A673 (cell line): ENCODE measurements around the gene MT1F. TPM values are rescaled to one million over a fixed set of nuclear protein-coding genes. Genes with fewer than 3 reads are reported as not detected.

Source experiments
- BruUV-seq: library from RNA; stranded (reverse); fragments of 400-500 nt; replicated peaks from 2 replicates; lab custom pipeline; 2021; lab: Mats Ljungman, UMichigan
- CTCF ChIA-PET: fragments of 300-600 bp; sonication (Branson Sonifier 250); formaldehyde crosslinking; loops from one replicate; lab custom pipeline; 2022; ENCODE audit warnings: antibody characterized with exemption; lab: Charles Lee
- POLR2A ChIA-PET: fragments of 300-600 bp; sonication (Branson Sonifier 250); formaldehyde crosslinking; loops from one replicate; lab custom pipeline; 2022; ENCODE audit warnings: antibody characterized with exemption; ENCODE audit not compliant: low non-redundant PET; lab: Charles Lee
- DNase-seq: peaks from one replicate; pipeline ENCODE4 v3.0.0-alpha.2; 2015; ENCODE audit warnings: low spot score
- H3K27ac ChIP-seq: fragments of 200-600 bp; sonication (generic); 2 replicates; pipeline ENCODE4 v1.5.1; 2016; ENCODE audit warnings: mixed run types, low read depth, mild to moderate bottlenecking, mixed read lengths, antibody characterized with exemption, low read length; ENCODE audit not compliant: poor library complexity, severe bottlenecking
- H3K27me3 ChIP-seq: fragments of 200-600 bp; sonication (generic); replicated peaks from 2 replicates; pipeline ENCODE4 v1.6.1; 2017; ENCODE audit warnings: mixed run types, low read depth, mild to moderate bottlenecking, mixed read lengths, antibody characterized with exemption, low read length; ENCODE audit not compliant: insufficient read depth, poor library complexity
- H3K36me3 ChIP-seq: fragments of 200-600 bp; sonication (generic); 2 replicates; pipeline ENCODE4 v1.6.1; 2016; ENCODE audit warnings: mixed run types, mild to moderate bottlenecking, mixed read lengths, antibody characterized with exemption, low read length; ENCODE audit not compliant: insufficient read depth, poor library complexity, severe bottlenecking
- H3K4me1 ChIP-seq: fragments of 200-600 bp; sonication (generic); 2 replicates; pipeline ENCODE4 v1.6.1; 2017; ENCODE audit warnings: mixed run types, mild to moderate bottlenecking, mixed read lengths, antibody characterized with exemption, low read length; ENCODE audit not compliant: insufficient read depth, poor library complexity, severe bottlenecking
- H3K4me3 ChIP-seq: fragments of 200-600 bp; sonication (generic); 2 replicates; pipeline ENCODE4 v1.5.1; 2016; ENCODE audit warnings: low read depth, mixed run types, mild to moderate bottlenecking, mixed read lengths, low read length; ENCODE audit not compliant: poor library complexity, severe bottlenecking
- H3K9me3 ChIP-seq: fragments of 200-600 bp; sonication (generic); 2 replicates; pipeline ENCODE4 v1.6.1; 2016; ENCODE audit warnings: mixed run types, low read depth, mild to moderate bottlenecking, mixed read lengths, antibody characterized with exemption, low read length; ENCODE audit not compliant: poor library complexity, severe bottlenecking
- CTCF ChIP-seq: fragments of 300-800, 200-600 bp; sonication (generic); conservative IDR thresholded peaks from 2 replicates; pipeline ENCODE4 v1.5.1; 2017; ENCODE audit warnings: low read depth, mild to moderate bottlenecking, antibody characterized with exemption, low read length, moderate library complexity, mixed read lengths
- EZH2 ChIP-seq: fragments of 200-600 bp; sonication (generic); IDR thresholded peaks from 2 replicates; pipeline ENCODE4 v1.6.1; 2017; ENCODE audit warnings: borderline replicate concordance, low read depth, mild to moderate bottlenecking, mixed read lengths, antibody characterized with exemption, low read length; ENCODE audit not compliant: poor library complexity, severe bottlenecking
- intact Hi-C: fragments of 100-400 bp; cut with micrococcal nuclease; formaldehyde crosslinking; loops from one replicate; pipeline ENCODE4 v1.10.0; 2022; ENCODE audit not compliant: unreplicated experiment
- total RNA-seq: library from RNA; stranded (reverse); gene quantifications from 2 replicates; pipeline ENCODE4 v1.2.3, GENCODE V29; 2021

The MT1F gene
- total RNA-seq, 1 experiment from 2014 or later: 26.9 TPM

GRCh38 chr16:56630134-56630533 lies 27.6 kb upstream of the MT1F start:
- H3K9me3 ChIP-seq: no peaks in the 10 kb centered on the region
- CTCF ChIA-PET: no interaction called here
- no peak for DNase-seq
- POLR2A ChIA-PET: no interaction called here
- H3K27me3 ChIP-seq: peaks cover 37% of the 10 kb centered on the region
- BruUV-seq: no TSS peak
- no peak overlapping the region for H3K27ac ChIP-seq
- no peak overlapping the region for H3K4me3 ChIP-seq
- H3K36me3 ChIP-seq: no peaks in the 10 kb centered on the region
- intact Hi-C loops: no loop called here
- peaks cover 6% of the 10 kb centered on the region for H3K4me1 ChIP-seq
- no peak for TF ChIP-seq EZH2
- TF ChIP-seq CTCF: no peak

- intact Hi-C loops: no loop called here
- no peak overlapping the region for H3K27ac ChIP-seq
- ChIA-PET CTCF (no interaction called here), POLR2A (interaction anchor here (0.6 kb wide), 1 partner anchor 16 kb away, joined by 3 read pairs; no protein-coding TSS in a partner anchor)
- no peaks in the 10 kb centered on the region for H3K36me3 ChIP-seq
- DNase-seq: no peak
- BruUV-seq: no TSS peak
- H3K4me1 ChIP-seq: peaks cover 6% of the 10 kb centered on the region
- TF ChIP-seq CTCF (no peak), EZH2 (no peak)
- H3K27me3 ChIP-seq: peaks cover 42% of the 10 kb centered on the region
- no peak overlapping the region for H3K4me3 ChIP-seq
- no peaks in the 10 kb centered on the region for H3K9me3 ChIP-seq
Observed at GRCh38 chr16:56631197-56631596, 26.6 kb upstream of the MT1F start.

GRCh38 chr16:56631832-56632155 lies 26.0 kb upstream of the MT1F start:
- peaks cover 48% of the 10 kb centered on the region for H3K27me3 ChIP-seq
- POLR2A ChIA-PET: no interaction called here
- no peaks in the 10 kb centered on the region for H3K9me3 ChIP-seq
- CTCF ChIA-PET: no interaction called here
- TF ChIP-seq CTCF (no peak), EZH2 (no peak)
- no peak overlapping the region for H3K4me3 ChIP-seq
- no peak for DNase-seq
- H3K27ac ChIP-seq: no peak overlapping the region
- intact Hi-C loops: no loop called here
- H3K4me1 ChIP-seq: peaks cover 6% of the 10 kb centered on the region
- BruUV-seq: no TSS peak
- H3K36me3 ChIP-seq: no peaks in the 10 kb centered on the region
